Ascending aorta (tissue), 2 donors: ENCODE data around the gene OSTN. TPM values are rescaled to one million over a fixed set of nuclear protein-coding genes. Genes with fewer than 3 reads are reported as not detected.

Experiments
- DNase-seq, 2 donors: peaks; one replicate each; pipeline ENCODE4 v3.0.0-alpha.2; 2019; ENCODE audit warnings: low spot score in 2 of 2
- H3K27ac ChIP-seq, 2 donors: fragments of 200-600 bp; sonication (generic); one replicate each; pipeline ENCODE4 v1.5.1; 2016 to 2017; ENCODE audit warnings: mild to moderate bottlenecking in 1 of 2
- H3K27me3 ChIP-seq: fragments of 200-600 bp; sonication (generic); one replicate; pipeline ENCODE4 v1.5.1; 2017
- H3K36me3 ChIP-seq, 2 donors: fragments of 200-600 bp; sonication (generic); one replicate each; pipeline ENCODE4 v1.5.1; 2016
- H3K4me1 ChIP-seq, 2 donors: fragments of 200-600 bp; sonication (generic); one replicate each; pipeline ENCODE4 v1.5.1; 2016 to 2017; ENCODE audit warnings: mild to moderate bottlenecking in 1 of 2
- H3K4me3 ChIP-seq, 2 donors: fragments of 200-600 bp; sonication (generic); one replicate each; pipeline ENCODE4 v1.5.1; 2016 to 2017; ENCODE audit warnings: mild to moderate bottlenecking in 1 of 2
- H3K9me3 ChIP-seq, 2 donors: fragments of 200-600 bp; sonication (generic); one replicate each; pipeline ENCODE4 v1.5.1; 2016
- intact Hi-C: fragments of 100-400 bp; cut with DNase I; formaldehyde crosslinking; loops from one replicate; pipeline ENCODE4 v1.15.1; 2023
- total RNA-seq: library from RNA; depleted of rRNA; stranded (reverse); fragments of >200 nt; gene quantifications from one replicate; pipeline ENCODE4 v1.1.0, GENCODE V29; 2016
- TF ChIP-seq, protein P1 (sequence below), 3 experiments: fragments of 200-600 bp in 2 of 3; fragments of 450-650 bp in 1 of 3; sonication (generic) in 2 of 3; IDR thresholded peaks; one replicate each; pipeline ENCODE4 v1.5.1; 2016 to 2019; ENCODE audit warnings: antibody characterized with exemption in 3 of 3, mild to moderate bottlenecking in 1 of 3, moderate library complexity in 1 of 3

Gene OSTN
- not detected for total RNA-seq

DNA sequence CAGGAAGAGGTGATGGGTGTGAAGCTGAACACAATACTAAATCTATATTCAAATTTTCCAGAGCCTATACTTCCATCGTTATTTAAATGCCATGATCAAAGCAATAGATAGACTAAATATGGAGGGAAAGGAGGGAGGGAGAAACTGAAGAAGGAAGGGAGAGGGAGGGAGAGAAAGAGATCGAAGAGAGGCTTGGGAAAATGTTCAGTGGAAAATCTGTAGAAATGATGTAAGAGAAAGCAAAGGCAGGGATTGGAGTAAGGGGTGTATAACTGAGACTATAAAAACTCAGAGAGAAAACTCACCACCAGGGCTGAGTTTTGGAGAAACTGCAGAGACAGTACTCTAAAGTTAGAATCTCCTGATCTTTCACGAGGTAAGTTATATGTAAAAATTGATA, at the start of gene OSTN:
Gene OSTN (plus strand): TSS at position 310 of the 400 bp plus-strand sequence. CDS start 13,292 bp downstream, outside the sequence.
- Histone ChIP-seq H3K27ac (no peak within 1 kb of the TSS), H3K9me3 (no peaks in the 10 kb centered on the region), H3K4me3 (no peak within 1 kb of the TSS), H3K27me3 (no peaks in the 10 kb centered on the region), H3K36me3 (no peaks in the 10 kb centered on the region), H3K4me1 (no peaks in the 10 kb centered on the region)
- DNase-seq, result no peak
- intact Hi-C loops, result no loop called here
- TF ChIP-seq, protein P1, sequence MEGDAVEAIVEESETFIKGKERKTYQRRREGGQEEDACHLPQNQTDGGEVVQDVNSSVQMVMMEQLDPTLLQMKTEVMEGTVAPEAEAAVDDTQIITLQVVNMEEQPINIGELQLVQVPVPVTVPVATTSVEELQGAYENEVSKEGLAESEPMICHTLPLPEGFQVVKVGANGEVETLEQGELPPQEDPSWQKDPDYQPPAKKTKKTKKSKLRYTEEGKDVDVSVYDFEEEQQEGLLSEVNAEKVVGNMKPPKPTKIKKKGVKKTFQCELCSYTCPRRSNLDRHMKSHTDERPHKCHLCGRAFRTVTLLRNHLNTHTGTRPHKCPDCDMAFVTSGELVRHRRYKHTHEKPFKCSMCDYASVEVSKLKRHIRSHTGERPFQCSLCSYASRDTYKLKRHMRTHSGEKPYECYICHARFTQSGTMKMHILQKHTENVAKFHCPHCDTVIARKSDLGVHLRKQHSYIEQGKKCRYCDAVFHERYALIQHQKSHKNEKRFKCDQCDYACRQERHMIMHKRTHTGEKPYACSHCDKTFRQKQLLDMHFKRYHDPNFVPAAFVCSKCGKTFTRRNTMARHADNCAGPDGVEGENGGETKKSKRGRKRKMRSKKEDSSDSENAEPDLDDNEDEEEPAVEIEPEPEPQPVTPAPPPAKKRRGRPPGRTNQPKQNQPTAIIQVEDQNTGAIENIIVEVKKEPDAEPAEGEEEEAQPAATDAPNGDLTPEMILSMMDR (IDR thresholded peaks at IDR 0.05), result no peak

DNA sequence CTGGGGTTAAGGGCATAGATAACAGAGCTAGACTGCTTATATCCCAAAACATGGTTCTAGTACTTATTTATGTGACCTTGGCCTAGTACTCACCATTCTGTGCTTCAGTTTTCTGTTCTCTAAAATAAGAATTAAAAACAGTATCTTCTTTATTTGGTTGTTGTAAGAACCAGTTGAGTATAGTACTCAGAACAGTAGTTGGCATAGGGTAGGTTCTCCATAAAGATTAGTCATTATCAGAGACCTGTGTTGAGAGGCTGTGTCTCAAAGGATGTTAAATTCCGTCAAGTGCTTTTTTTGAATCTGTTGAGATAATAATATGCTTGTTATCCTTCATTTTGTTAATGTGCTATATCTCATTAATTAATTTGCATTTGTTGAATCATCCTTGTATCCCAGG, 47.4 kb upstream of the OSTN start:
- Histone ChIP-seq H3K27ac (no peak overlapping the region), H3K4me3 (no peak overlapping the region), H3K36me3 (no peaks in the 10 kb centered on the region), H3K4me1 (no peaks in the 10 kb centered on the region), H3K9me3 (peaks cover 0 to 10% of the 10 kb centered on the region in 2 donors), H3K27me3 (no peaks in the 10 kb centered on the region)
- TF ChIP-seq, protein P1 (IDR thresholded peaks at IDR 0.05), result no peak
- intact Hi-C loops, result no loop called here
- DNase-seq, result no peak

- intact Hi-C loops, result no loop called here
- TF ChIP-seq, protein P1 (IDR thresholded peaks at IDR 0.05), result no peak
Observed at GRCh38 chr3:191154827-191155226, 44.2 kb upstream of the OSTN start.

GRCh38 chr3:191158247-191158646, 40.8 kb upstream of the OSTN start:
- H3K27ac ChIP-seq, result no peak overlapping the region
- no peak overlapping the region for H3K4me3 ChIP-seq
- no peaks in the 10 kb centered on the region for H3K27me3 ChIP-seq
- peaks cover 0 to 10% of the 10 kb centered on the region in 2 donors for H3K9me3 ChIP-seq
- DNase-seq, result no peak
- no peaks in the 10 kb centered on the region for H3K36me3 ChIP-seq
- TF ChIP-seq, protein P1 (IDR thresholded peaks at IDR 0.05), result no peak
- no peaks in the 10 kb centered on the region for H3K4me1 ChIP-seq
- intact Hi-C loops, result no loop called here

More at GRCh38 chr3:191154827-191155226, 44.2 kb upstream of the OSTN start:
- peaks cover 0 to 10% of the 10 kb centered on the region in 2 donors for H3K9me3 ChIP-seq
- no peak for DNase-seq
- no peaks in the 10 kb centered on the region for H3K4me1 ChIP-seq
- H3K36me3 ChIP-seq, result no peaks in the 10 kb centered on the region
- H3K27me3 ChIP-seq, result no peaks in the 10 kb centered on the region
- no peak overlapping the region for H3K4me3 ChIP-seq
- no peak overlapping the region for H3K27ac ChIP-seq

DNA sequence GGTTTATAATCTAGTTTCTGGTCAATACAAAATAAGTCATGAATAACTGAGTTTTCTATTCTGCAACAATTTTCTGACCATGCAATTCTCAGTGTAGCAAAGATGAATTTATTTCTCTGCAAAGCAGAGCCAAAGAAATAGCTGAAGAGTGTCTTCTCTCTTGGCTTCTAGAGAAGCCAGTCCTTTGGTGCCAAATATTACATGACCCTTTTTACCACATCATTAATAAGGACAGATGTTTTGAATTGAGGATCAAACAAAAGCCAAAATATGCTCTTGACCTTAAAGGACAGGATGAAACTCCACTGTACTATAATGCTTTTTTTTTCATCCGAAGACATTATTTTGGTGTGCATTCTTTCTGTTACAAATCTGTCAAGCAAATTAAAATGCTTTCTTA, 40.2 kb upstream of the OSTN start:
- Histone ChIP-seq H3K27ac (no peak overlapping the region), H3K4me1 (no peaks in the 10 kb centered on the region), H3K9me3 (peaks cover 0 to 10% of the 10 kb centered on the region in 2 donors), H3K36me3 (no peaks in the 10 kb centered on the region), H3K27me3 (no peaks in the 10 kb centered on the region), H3K4me3 (no peak overlapping the region)
- no peak for DNase-seq
- intact Hi-C loops, result no loop called here
- TF ChIP-seq, protein P1 (IDR thresholded peaks at IDR 0.05), result no peak

GRCh38 chr3:191165802-191166201, 33.2 kb upstream of the OSTN start:
- no peak for DNase-seq
- intact Hi-C loops, result no loop called here
- no peaks in the 10 kb centered on the region for H3K4me1 ChIP-seq
- H3K4me3 ChIP-seq, result no peak overlapping the region
- no peak overlapping the region for H3K27ac ChIP-seq
- no peaks in the 10 kb centered on the region for H3K27me3 ChIP-seq
- TF ChIP-seq, protein P1 (IDR thresholded peaks at IDR 0.05), result no peak
- no peaks in the 10 kb centered on the region for H3K36me3 ChIP-seq
- H3K9me3 ChIP-seq, result no peaks in the 10 kb centered on the region
